EL (cell line): Measurements from ENCODE around the gene ZNF143.
"Not testable (repeated sequence)": the region's sequence is repeated elsewhere in the genome, so short reads cannot be mapped to it uniquely, and the experiment has no call there.

Experiments
- DNase-seq: peaks from one replicate; pipeline ENCODE4 v3.0.0-alpha.2; 2016

Gene ZNF143

GRCh38 chr11:9460322-9461062 is at the start of gene ZNF143:
TSS of gene ZNF143 (plus strand) at chr11:9461012. CDS start at chr11:9471309, 10,297 bp downstream.
- peak; percentile 100 for DNase-seq

GRCh38 chr11:9428706-9429105 is 32.1 kb upstream of the ZNF143 start:
- DNase-seq = no peak

DNA sequence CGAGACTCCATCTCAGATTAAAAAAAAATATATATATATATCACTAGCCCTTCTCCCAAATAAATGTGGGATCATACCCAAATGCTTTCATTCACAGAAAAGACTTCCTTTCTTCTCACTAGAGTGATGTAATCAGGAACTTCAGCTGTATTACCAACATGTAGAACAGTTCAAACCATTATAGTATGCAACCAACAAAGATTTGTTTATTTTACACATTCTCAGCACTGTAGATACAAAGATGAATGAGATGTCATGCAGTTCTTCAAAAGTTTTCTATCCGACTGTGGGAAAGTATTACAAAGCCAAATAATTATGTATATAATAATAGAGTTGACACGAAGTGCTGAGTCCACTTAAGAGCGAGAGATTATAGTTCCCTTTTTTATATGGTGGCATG is 22.2 kb upstream of the ZNF143 start:
- no peak for DNase-seq

DNA sequence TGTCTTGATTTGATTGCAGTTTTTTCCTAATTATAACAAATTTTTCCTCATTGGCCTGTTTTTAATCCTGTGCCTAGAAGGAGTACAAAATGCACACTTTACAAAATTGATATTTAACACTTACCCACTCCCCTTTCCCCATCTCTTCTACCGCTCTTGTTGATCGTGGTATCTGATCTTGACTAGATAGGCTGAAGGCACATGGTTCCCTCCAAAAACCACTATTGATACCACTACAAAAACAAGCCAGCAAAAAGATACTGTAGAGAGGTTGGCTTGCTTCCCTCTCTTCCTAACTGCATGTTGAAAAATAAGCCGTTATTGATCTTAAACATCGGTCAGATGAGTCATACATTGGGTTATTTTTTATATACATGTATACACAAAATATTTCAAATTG is 14.6 kb upstream of the ZNF143 start:
- DNase-seq = no peak

DNA sequence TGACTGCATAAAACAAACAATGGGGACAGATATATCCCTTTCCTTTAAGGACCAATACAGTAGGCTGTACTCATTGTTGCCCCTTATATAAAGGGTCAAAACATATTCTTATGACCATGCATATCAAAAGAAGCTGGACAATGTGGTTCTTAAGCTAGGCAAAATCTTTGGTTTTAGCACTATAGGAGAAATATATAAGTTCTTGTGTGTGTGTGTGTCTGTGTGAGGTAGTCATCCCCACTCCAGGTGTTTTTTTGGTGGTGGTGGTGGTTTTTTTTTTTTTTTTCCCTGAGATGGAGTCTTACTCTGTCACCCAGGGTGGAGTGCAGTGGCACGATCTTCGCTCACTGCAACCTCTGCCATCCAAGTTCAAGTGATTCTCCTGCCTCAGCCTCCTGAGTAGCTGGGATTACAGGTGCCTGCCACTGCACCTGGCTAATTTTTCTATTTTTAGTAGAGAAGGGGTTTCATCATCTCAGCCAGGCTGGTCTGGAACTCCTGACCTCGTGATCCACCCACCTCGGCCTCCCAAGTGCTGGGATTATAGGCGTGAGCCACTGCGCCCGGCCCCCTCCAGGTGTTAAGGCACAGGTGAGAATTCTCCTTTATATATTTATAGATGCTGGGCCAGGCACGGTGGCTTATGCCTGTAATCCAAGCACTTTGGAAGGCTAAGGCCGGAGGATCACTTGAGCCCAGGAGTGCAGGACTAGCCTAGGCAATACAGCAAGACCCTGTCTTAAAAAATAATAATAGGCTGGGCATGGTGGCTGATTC is 12.0 kb upstream of the ZNF143 start:
- DNase-seq = no peak

DNA sequence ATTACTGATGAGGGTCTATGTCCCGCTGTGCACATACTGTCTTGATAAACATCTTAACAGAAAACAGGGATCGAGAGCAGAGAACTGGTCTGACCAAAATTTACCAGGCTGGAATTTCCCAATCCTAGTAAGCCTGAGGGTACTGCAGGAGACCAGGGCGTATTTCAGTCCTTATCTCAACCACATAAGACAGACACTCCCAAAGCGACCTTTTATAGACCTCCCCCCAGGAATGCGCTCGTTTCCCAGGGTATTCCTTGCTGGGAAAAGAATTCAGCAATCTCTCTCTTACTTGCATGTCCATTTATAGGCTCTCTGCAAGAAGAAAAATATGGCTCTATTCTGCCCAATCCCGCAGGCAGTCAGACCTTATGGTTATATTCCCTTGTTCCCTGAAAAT is 8.8 kb upstream of the ZNF143 start:
- not testable (repeated sequence) for DNase-seq

GRCh38 chr11:9455722-9456121 is 5.1 kb upstream of the ZNF143 start:
- DNase-seq = no peak

- DNase-seq = peak; percentile 43
Observed at GRCh38 chr11:9459667-9460321, 1.0 kb upstream of the ZNF143 start.

GRCh38 chr11:9461063-9461759 is 399 bp downstream of the ZNF143 start:
- DNase-seq = peak; percentile 90

DNA sequence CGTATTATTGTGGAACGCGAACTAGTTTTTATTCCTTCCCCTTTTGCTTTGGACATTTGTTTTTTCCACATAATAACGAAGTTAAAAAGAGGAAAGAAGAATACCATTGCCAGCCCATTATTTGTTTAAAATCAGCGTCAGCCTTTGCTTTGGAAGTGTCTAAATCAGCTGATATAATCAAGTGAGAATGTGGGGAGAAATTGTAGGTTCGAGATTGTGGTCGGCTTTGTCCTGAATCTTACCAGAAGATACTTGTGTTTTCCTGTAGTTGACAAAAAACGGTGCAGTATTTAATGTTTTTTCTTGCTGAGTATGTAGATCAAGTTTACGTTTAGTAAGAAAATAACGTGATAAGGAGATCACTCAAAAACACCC is 935 bp downstream of the ZNF143 start:
- DNase-seq = peak; percentile 30

DNA sequence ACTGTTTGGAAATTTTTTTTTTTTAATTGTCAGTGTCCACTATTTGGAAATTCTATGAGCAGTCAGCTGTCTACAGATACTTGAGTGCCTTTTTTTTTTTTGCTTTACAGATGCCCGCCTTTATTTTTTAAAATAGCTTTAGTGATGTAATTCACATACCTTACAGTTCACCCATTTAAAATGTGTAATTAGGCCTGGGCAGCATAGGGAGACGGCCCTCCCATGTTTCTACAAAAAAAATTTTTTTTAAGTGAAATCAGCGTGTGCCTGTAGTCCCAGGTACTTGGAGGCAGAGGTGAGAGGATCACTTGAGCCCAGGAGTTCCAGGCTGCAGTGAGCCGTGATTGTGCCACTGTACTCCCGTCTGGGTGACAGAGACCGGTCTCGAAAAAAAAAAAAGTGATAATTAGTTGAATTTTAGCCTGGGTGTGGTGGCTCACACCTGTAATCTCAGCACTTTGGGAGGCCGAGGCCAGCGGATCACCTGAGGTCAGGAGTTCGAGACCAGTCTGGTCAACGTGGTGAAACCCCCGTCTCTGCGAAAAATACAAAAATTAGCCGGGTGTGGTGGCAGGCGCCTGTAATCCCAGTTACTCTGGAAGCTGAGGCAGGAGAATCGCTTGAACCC is 1.5 kb downstream of the ZNF143 start:
- peak; percentile 38 for DNase-seq

DNA sequence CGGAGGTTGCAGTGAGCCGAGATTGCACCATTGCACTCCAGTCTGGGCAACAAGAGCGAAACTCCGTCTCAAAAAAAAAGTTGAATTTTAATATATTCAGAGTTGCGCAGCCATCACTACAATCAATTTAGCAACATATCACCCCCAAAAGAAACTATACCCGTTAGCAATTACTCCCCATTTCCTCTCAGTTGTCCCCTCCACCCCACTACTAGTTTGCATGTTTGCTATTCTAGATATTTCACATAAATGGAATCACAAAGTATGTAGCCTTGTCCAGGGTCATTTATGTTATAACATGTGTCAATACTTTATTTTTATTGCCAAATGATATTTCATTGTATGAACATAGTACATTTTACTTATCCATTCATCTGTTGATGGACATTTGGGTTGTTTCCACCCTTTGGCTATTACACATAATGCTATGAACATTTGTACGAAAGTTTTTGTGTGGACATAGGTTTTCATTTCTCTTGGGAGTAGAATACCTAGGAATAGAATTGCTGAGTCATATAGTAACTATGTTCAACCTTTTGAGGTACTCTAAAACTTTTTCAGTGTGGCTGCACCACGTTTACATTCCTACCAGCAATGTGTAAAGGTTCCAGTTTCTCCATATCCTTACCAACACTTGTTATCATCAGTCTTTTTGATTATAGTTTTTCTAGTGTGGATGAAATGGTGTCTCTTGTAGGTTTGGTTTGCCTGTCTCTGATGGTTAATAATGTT is 2.2 kb downstream of the ZNF143 start:
- no peak for DNase-seq

DNA sequence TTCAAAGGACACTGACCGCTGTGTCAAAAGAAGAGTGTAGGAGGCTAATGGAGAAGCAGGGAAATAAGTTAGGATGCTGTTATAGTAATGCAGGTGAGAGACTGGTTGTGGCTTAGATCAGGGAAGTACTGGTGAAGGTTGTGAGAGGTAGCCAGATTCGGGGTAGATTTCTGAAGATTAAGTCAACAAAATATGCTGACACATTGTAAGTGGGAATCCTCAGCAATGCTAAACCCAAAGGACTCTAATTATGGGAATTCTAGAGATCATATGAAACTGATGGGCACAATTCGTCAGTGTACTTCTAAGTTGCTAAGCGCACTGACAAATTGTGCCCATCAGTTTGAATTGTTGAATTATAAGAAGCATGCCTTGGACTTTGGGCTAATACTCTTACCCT is 10.0 kb downstream of the ZNF143 start:
- DNase-seq = no peak

DNA sequence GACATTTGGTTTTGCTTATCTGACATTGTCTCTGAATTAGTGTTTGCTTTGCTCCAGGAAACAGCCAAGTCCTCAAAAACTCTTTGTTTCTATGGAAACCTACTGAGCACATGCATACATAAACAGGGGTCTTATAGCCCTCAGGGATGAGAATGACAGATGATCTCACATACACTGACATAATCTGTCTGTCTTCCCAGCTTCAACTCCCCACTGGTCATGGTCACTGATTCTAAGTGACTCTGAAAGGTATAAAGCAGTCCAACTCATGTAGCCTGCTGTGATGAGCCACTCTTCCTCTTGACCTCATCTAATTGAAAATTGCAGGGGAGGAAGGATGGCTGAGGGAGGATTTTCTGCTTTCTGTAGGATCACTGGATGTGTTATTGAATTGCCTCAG is 12.6 kb downstream of the ZNF143 start:
- DNase-seq = no peak

GRCh38 chr11:9479899-9480298 is 19.1 kb downstream of the ZNF143 start:
- no peak for DNase-seq

GRCh38 chr11:9489080-9489765 is 28.4 kb downstream of the ZNF143 start:
- peak; percentile 82 for DNase-seq

DNA sequence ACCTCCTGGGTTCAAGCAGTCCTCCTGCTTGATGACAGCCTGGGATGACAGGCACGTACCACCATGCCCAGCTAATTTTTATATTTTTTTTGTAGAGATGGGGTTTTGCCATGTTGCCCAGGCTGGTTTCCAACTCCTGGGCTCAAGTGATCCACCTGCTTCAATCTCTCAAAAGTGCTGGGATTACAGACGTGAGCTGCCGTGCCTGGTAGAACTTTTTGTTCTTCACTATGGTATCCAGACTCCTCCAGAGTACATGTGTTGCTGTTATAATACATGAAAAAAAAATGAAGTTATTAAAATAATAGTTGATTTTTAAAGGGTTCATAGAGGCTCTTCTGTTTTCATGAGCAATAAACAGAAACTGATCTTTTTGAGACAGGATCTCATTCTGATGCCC is 29.6 kb downstream of the ZNF143 start:
- DNase-seq = no peak

DNA sequence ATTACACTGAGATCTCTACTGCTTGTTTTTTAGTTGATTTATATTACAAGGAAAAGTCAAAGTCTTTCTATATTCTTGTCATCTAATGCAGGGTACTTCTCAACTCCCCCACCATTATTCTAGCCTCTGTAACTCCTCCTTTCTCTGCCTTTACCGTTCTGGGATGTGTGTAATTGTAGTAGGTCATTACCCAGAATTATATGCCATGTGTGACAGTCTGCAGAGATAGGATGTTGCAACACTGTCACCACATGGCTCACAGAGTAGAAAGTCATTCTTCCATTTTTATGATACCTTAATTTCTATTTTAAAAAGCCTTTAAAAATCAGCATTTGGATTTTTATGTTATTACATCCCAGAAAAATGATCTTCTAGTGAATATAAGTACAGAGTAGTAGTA is 32.7 kb downstream of the ZNF143 start:
- DNase-seq = no peak

DNA sequence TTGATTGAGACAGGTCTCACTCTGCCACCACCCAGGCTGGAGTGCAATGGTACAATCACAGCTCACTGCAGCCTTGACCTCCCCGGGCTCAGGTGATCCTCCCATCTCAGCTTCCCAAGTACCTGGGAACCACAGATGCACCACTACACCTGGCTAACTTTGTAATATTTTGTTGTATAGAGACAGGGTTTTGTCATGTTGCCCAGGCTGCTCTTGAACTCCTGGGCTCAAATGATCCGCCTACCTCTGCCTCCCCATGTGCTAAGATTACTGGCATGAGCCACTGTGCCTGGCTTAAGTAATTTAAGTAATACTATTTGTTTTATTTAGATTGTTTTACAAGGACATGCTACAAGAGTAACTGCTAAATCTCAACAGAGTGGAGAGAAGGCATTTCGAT is 33.5 kb downstream of the ZNF143 start:
- no peak for DNase-seq

- no peak for DNase-seq
Observed at GRCh38 chr11:9495803-9496514, 35.1 kb downstream of the ZNF143 start.
